GM23338 (cell line): ENCODE results near the gene MVP. TPM values are rescaled to one million over a fixed set of nuclear protein-coding genes. Genes with fewer than 3 reads are reported as not detected.

Source experiments
- ATAC-seq: fragments of 200-7000 bp; cut with Tn5 transposase; 3 replicates; pipeline ENCODE4 v1.9.1; 2020
- DNase-seq: peaks from one replicate; pipeline ENCODE4 v3.0.0-alpha.2; 2015; ENCODE audit warnings: low spot score
- H2AFZ ChIP-seq: fragments of 200-600 bp; sonication (generic); 2 replicates; pipeline ENCODE4 v1.8.0; 2016; ENCODE audit warnings: antibody characterized with exemption, mild to moderate bottlenecking, moderate library complexity
- H3F3A ChIP-seq: fragments of 200-600 bp; sonication (generic); replicated peaks from 2 replicates; pipeline ENCODE4 v1.8.0; 2017; ENCODE audit warnings: antibody characterized with exemption, mixed run types, low read depth
- H3K27ac ChIP-seq: fragments of 200-600 bp; sonication (generic); 2 replicates; pipeline ENCODE4 v1.6.1; 2016; ENCODE audit warnings: low read depth
- H3K27me3 ChIP-seq: fragments of 200-600 bp; sonication (generic); 2 replicates; pipeline ENCODE4 v1.8.0; 2016; ENCODE audit warnings: mild to moderate bottlenecking, mixed run types, moderate library complexity; ENCODE audit not compliant: insufficient read depth
- H3K36me3 ChIP-seq: fragments of 200-600 bp; sonication (generic); 2 replicates; pipeline ENCODE4 v1.8.0; 2016; ENCODE audit warnings: mild to moderate bottlenecking; ENCODE audit not compliant: insufficient read depth
- H3K4me1 ChIP-seq: fragments of 200-600 bp; sonication (generic); 2 replicates; pipeline ENCODE4 v1.8.0; 2016; ENCODE audit warnings: mild to moderate bottlenecking, moderate library complexity; ENCODE audit not compliant: insufficient read depth
- H3K4me2 ChIP-seq: fragments of 200-600 bp; sonication (generic); 2 replicates; pipeline ENCODE4 v1.7.1; 2017; ENCODE audit warnings: mixed run types
- H3K4me3 ChIP-seq: fragments of 200-600 bp; sonication (generic); 2 replicates; pipeline ENCODE4 v1.6.1; 2016; ENCODE audit warnings: mixed run types
- H3K79me2 ChIP-seq: fragments of 200-600 bp; sonication (generic); replicated peaks from 2 replicates; pipeline ENCODE4 v1.8.0; 2017; ENCODE audit warnings: mild to moderate bottlenecking; ENCODE audit not compliant: insufficient read depth
- H3K9me2 ChIP-seq: fragments of 200-600 bp; sonication (generic); 2 replicates; pipeline ENCODE4 v1.8.0; 2017; ENCODE audit not compliant: insufficient read depth
- H4K20me1 ChIP-seq: fragments of 200-600 bp; sonication (generic); replicated peaks from 2 replicates; pipeline ENCODE4 v1.8.0; 2017; ENCODE audit warnings: mild to moderate bottlenecking; ENCODE audit not compliant: insufficient read depth
- H3K27ac Mint-ChIP-seq: 2 replicates; pipeline ENCODE4 v1.8.0; 2020; ENCODE audit warnings: inconsistent platforms, mild to moderate bottlenecking, moderate library complexity, mixed read lengths
- H3K27me3 Mint-ChIP-seq: 3 replicates; pipeline ENCODE4 v1.8.0; 2022; ENCODE audit warnings: low read depth, mild to moderate bottlenecking, moderate library complexity, mixed read lengths, inconsistent platforms; ENCODE audit not compliant: insufficient read depth, poor library complexity
- H3K36me3 Mint-ChIP-seq: 3 replicates; pipeline ENCODE4 v1.8.0; 2021; ENCODE audit warnings: low read depth, mild to moderate bottlenecking, inconsistent platforms, moderate library complexity, mixed read lengths
- H3K4me1 Mint-ChIP-seq: 3 replicates; pipeline ENCODE4 v1.8.0; 2020; ENCODE audit warnings: mild to moderate bottlenecking, inconsistent platforms, mixed read lengths
- H3K4me3 Mint-ChIP-seq: 3 replicates; pipeline ENCODE4 v1.8.0; 2021; ENCODE audit warnings: moderate library complexity, mild to moderate bottlenecking, inconsistent platforms, mixed read lengths
- H3K9me3 Mint-ChIP-seq: 3 replicates; pipeline ENCODE4 v1.8.0; 2020; ENCODE audit warnings: moderate library complexity, mild to moderate bottlenecking, inconsistent platforms, mixed read lengths
- CREB1 ChIP-seq: fragments of 250-450 bp; sonication (Bioruptor Pico); IDR thresholded peaks from 2 replicates; pipeline ENCODE4 v1.5.0; 2020; ENCODE audit warnings: low read depth, mild to moderate bottlenecking, moderate library complexity
- ETS1 ChIP-seq: IDR thresholded peaks from 2 replicates; pipeline ENCODE4 v1.6.1; 2016; ENCODE audit warnings: antibody characterized with exemption
- EZH2 ChIP-seq: fragments of 200-600 bp; sonication (generic); IDR thresholded peaks from one replicate; pipeline ENCODE4 v1.8.0; 2017; ENCODE audit warnings: antibody characterized with exemption, mild to moderate bottlenecking, low read depth; ENCODE audit not compliant: unreplicated experiment
- EZH2phosphoT487 ChIP-seq: fragments of 200-600 bp; sonication (generic); IDR thresholded peaks from one replicate; pipeline ENCODE4 v1.8.1; 2018; ENCODE audit warnings: antibody characterized with exemption; ENCODE audit not compliant: unreplicated experiment
- JUNB ChIP-seq: IDR thresholded peaks from one replicate; pipeline ENCODE4 v1.6.1; 2016; ENCODE audit warnings: antibody characterized with exemption; ENCODE audit not compliant: unreplicated experiment
- NANOG ChIP-seq: IDR thresholded peaks from 2 replicates; pipeline ENCODE4 v1.6.1; 2016; ENCODE audit warnings: antibody characterized with exemption, borderline replicate concordance
- POLR2AphosphoS5 ChIP-seq: IDR thresholded peaks from 2 replicates; pipeline ENCODE4 v1.6.1; 2016; ENCODE audit warnings: antibody characterized with exemption, low read depth
- STAT1 ChIP-seq: IDR thresholded peaks from one replicate; pipeline ENCODE4 v1.6.1; 2016; ENCODE audit warnings: antibody characterized with exemption; ENCODE audit not compliant: unreplicated experiment
- ZNF114 ChIP-seq: fragments of 250-450 bp; sonication (Bioruptor Pico); IDR thresholded peaks from 2 replicates; pipeline ENCODE4 v1.5.0; 2020; ENCODE audit warnings: mild to moderate bottlenecking, moderate library complexity
- ZNF331 ChIP-seq: fragments of 250-450 bp; sonication (Bioruptor Pico); IDR thresholded peaks from 2 replicates; pipeline ENCODE4 v1.5.0; 2020; ENCODE audit warnings: low read depth, mild to moderate bottlenecking, moderate library complexity
- ZNF462 ChIP-seq: fragments of 250-450 bp; sonication (Bioruptor Pico); IDR thresholded peaks from 2 replicates; pipeline ENCODE4 v1.5.0; 2020; ENCODE audit warnings: mild to moderate bottlenecking, moderate library complexity
- polyA plus RNA-seq: library from polyadenylated mRNA; unstranded; fragments of >200 nt; fragmentation: Nextera tagmentation; extraction: Ambion mirVana; gene quantifications from 2 replicates; pipeline ENCODE4 v1.2.1, GENCODE V29; 2016
- total RNA-seq: library from RNA; depleted of rRNA; stranded (reverse); fragments of >200 nt; shearing (Covaris generic); gene quantifications from 2 replicates; pipeline ENCODE4 v1.2.3, GENCODE V29; 2014
- TF ChIP-seq, protein P1 (sequence below): IDR thresholded peaks from one replicate; pipeline ENCODE4 v1.6.1; 2018; ENCODE audit warnings: antibody characterized with exemption; ENCODE audit not compliant: unreplicated experiment
- TF ChIP-seq, protein P2 (sequence below), 2 experiments: fragments of 200-600 bp in 1 of 2; sonication (generic) in 1 of 2; conservative IDR thresholded peaks; 2 replicates each; pipeline versions ENCODE4 v1.5.1 to v1.6.1; 2016 to 2017; ENCODE audit warnings: antibody characterized with exemption in 2 of 2, low read depth in 2 of 2, mild to moderate bottlenecking in 2 of 2, moderate library complexity in 1 of 2

MVP gene
- total and polyA plus RNA-seq, 2 experiments from 2014 or later = 1.4 to 3.7 TPM

- no peaks in the 10 kb centered on the region for H3K79me2 ChIP-seq
- TF ChIP-seq ZNF331 (no peak), JUNB (no peak), STAT1 (no peak), EZH2 (no peak), ETS1 (no peak), ZNF114 (CRISPR knock-in tag) (no peak), POLR2AphosphoS5 (no peak), EZH2phosphoT487 (no peak), ZNF462 (CRISPR knock-in tag) (no peak), CREB1 (no peak), NANOG (no peak)
- TF ChIP-seq, protein P1, sequence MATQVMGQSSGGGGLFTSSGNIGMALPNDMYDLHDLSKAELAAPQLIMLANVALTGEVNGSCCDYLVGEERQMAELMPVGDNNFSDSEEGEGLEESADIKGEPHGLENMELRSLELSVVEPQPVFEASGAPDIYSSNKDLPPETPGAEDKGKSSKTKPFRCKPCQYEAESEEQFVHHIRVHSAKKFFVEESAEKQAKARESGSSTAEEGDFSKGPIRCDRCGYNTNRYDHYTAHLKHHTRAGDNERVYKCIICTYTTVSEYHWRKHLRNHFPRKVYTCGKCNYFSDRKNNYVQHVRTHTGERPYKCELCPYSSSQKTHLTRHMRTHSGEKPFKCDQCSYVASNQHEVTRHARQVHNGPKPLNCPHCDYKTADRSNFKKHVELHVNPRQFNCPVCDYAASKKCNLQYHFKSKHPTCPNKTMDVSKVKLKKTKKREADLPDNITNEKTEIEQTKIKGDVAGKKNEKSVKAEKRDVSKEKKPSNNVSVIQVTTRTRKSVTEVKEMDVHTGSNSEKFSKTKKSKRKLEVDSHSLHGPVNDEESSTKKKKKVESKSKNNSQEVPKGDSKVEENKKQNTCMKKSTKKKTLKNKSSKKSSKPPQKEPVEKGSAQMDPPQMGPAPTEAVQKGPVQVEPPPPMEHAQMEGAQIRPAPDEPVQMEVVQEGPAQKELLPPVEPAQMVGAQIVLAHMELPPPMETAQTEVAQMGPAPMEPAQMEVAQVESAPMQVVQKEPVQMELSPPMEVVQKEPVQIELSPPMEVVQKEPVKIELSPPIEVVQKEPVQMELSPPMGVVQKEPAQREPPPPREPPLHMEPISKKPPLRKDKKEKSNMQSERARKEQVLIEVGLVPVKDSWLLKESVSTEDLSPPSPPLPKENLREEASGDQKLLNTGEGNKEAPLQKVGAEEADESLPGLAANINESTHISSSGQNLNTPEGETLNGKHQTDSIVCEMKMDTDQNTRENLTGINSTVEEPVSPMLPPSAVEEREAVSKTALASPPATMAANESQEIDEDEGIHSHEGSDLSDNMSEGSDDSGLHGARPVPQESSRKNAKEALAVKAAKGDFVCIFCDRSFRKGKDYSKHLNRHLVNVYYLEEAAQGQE = no peak
- TF ChIP-seq, protein P2, sequence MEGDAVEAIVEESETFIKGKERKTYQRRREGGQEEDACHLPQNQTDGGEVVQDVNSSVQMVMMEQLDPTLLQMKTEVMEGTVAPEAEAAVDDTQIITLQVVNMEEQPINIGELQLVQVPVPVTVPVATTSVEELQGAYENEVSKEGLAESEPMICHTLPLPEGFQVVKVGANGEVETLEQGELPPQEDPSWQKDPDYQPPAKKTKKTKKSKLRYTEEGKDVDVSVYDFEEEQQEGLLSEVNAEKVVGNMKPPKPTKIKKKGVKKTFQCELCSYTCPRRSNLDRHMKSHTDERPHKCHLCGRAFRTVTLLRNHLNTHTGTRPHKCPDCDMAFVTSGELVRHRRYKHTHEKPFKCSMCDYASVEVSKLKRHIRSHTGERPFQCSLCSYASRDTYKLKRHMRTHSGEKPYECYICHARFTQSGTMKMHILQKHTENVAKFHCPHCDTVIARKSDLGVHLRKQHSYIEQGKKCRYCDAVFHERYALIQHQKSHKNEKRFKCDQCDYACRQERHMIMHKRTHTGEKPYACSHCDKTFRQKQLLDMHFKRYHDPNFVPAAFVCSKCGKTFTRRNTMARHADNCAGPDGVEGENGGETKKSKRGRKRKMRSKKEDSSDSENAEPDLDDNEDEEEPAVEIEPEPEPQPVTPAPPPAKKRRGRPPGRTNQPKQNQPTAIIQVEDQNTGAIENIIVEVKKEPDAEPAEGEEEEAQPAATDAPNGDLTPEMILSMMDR (conservative IDR thresholded peaks at IDR 0.05; ENCODE audit: low read depth in 2 of 2) = no peak
- Mint-ChIP-seq H3K36me3 (no peaks in the 10 kb centered on the region), H3K4me3 (no peak within 1 kb of the TSS), H3K27ac (no peak within 1 kb of the TSS), H3K27me3 (peaks cover 12% of the 10 kb centered on the region), H3K4me1 (peaks cover 8% of the 10 kb centered on the region), H3K9me3 (no peaks in the 10 kb centered on the region; the same call in 2 of the 3 replicates)
- H3K27me3 ChIP-seq = peaks cover 3% of the 10 kb centered on the region; the same call in 1 of the 2 replicates
- no peak within 1 kb of the TSS for H3K4me3 ChIP-seq
- no peaks in the 10 kb centered on the region for H3F3A ChIP-seq
- no peak for DNase-seq
- H2AFZ ChIP-seq = no peak within 1 kb of the TSS
- H3K36me3 ChIP-seq = no peaks in the 10 kb centered on the region
- no peak within 1 kb of the TSS for H3K4me2 ChIP-seq
- no peaks in the 10 kb centered on the region for H3K4me1 ChIP-seq
- no peaks in the 10 kb centered on the region for H4K20me1 ChIP-seq
- ATAC-seq = no peak
- no peak within 1 kb of the TSS for H3K27ac ChIP-seq
- H3K9me2 ChIP-seq = peaks cover 5% of the 10 kb centered on the region; the same call in 1 of the 2 replicates
Observed at GRCh38 chr16:29777576-29778350, 42.5 kb upstream of the MVP start, which contains the start of gene ZG16. TSS of gene ZG16 (plus strand) at chr16:29778256. CDS start at chr16:29779267, 1,011 bp downstream.
